ENCODE data around the gene SIRT3. TPM values are rescaled to one million over a fixed set of nuclear protein-coding genes. Genes with fewer than 3 reads are reported as not detected.
"Not testable (repeated sequence)": the region's sequence is repeated elsewhere in the genome, so short reads cannot be mapped to it uniquely, and the experiment has no call there.

SIRT3 gene
- total RNA-seq, 1 donor from 2014 or later: 69.9 TPM

GRCh38 chr11:272195-272930 is 36.2 kb upstream of the SIRT3 start:
- H3K27ac ChIP-seq: no peak overlapping the region
- H3K27me3 ChIP-seq: no peaks in the 10 kb centered on the region
- no peak for DNase-seq (ENCODE audit: low spot score in 2 of 2)
- H3K4me1 ChIP-seq: no peaks in the 10 kb centered on the region
- H3K36me3 ChIP-seq: no peaks in the 10 kb centered on the region
- H3K9me3 ChIP-seq: peaks cover 0 to 4% of the 10 kb centered on the region in 2 donors
- no peak overlapping the region for H3K4me3 ChIP-seq
- intact Hi-C loops (cut with DNase I): no loop called here
- no peak for TF ChIP-seq CTCF (IDR thresholded peaks at IDR 0.05)

GRCh38 chr11:271319-271715 is 35.2 kb upstream of the SIRT3 start:
- Histone ChIP-seq H3K9me3 (peaks cover 0 to 4% of the 10 kb centered on the region in 2 donors), H3K36me3 (no peaks in the 10 kb centered on the region), H3K27ac (no peak overlapping the region), H3K4me1 (no peaks in the 10 kb centered on the region), H3K27me3 (no peaks in the 10 kb centered on the region), H3K4me3 (no peak overlapping the region)
- peak in 1 of 2 donors; percentile 52 for DNase-seq (ENCODE audit: low spot score in 2 of 2)
- no peak for TF ChIP-seq CTCF (IDR thresholded peaks at IDR 0.05)
- intact Hi-C loops (cut with DNase I): no loop called here

GRCh38 chr11:270451-271318 is 34.5 kb upstream of the SIRT3 start:
- no peak for TF ChIP-seq CTCF (IDR thresholded peaks at IDR 0.05)
- Histone ChIP-seq H3K4me1 (no peaks in the 10 kb centered on the region), H3K27me3 (no peaks in the 10 kb centered on the region), H3K36me3 (no peaks in the 10 kb centered on the region), H3K9me3 (peaks cover 0 to under 1% of the 10 kb centered on the region in 2 donors), H3K27ac (peak overlapping the region; percentile 37 to 43), H3K4me3 (no peak overlapping the region)
- intact Hi-C loops (cut with DNase I): no loop called here
- no peak for DNase-seq (ENCODE audit: low spot score in 2 of 2)

- intact Hi-C loops (cut with DNase I): no loop called here
- peak in 1 of 3 experiments; percentile 5 for TF ChIP-seq CTCF (IDR thresholded peaks at IDR 0.05)
- Histone ChIP-seq H3K4me3 (no peak overlapping the region), H3K36me3 (no peaks in the 10 kb centered on the region), H3K9me3 (no peaks in the 10 kb centered on the region), H3K4me1 (no peaks in the 10 kb centered on the region), H3K27ac (peak overlapping the region; percentile 37 to 67), H3K27me3 (no peaks in the 10 kb centered on the region)
- DNase-seq (ENCODE audit: low spot score in 2 of 2): no peak
Observed at GRCh38 chr11:269146-269890, 33.2 kb upstream of the SIRT3 start.

GRCh38 chr11:268716-269145 is 32.6 kb upstream of the SIRT3 start:
- H3K27me3 ChIP-seq; H3K4me1 ChIP-seq; H3K9me3 ChIP-seq; intact Hi-C loops (cut with DNase I); H3K36me3 ChIP-seq: not testable (repeated sequence)
- DNase-seq (ENCODE audit: low spot score in 2 of 2): peak; percentile 51 to 84
- peak overlapping the region; percentile 67 to 68 for H3K27ac ChIP-seq
- peak overlapping the region in 1 of 2 donors; percentile 49 for H3K4me3 ChIP-seq
